H1 (cell line): ENCODE measurements around the gene ATP23. TPM values are rescaled to one million over a fixed set of nuclear protein-coding genes. Genes with fewer than 3 reads are reported as not detected.

ENCODE experiments used
- RFX5 ChIP-seq: IDR thresholded peaks from 2 replicates; pipeline ENCODE4 v1.6.1; 2011; ENCODE audit warnings: low read depth, low read length, improper control_type of control experiment, borderline replicate concordance
- polyA plus RNA-seq, 7 experiments: library from polyadenylated mRNA; depleted of rRNA in 3 of 7; stranded (reverse) in 5 of 7; unstranded in 2 of 7; fragments of >200 nt in 5 of 7; fragments of 200-250 nt in 2 of 7; gene quantifications; 1 replicate in 5 of 7; 2 replicates in 1 of 7; 4 replicates in 1 of 7; pipeline versions ENCODE4 v1.2.1 to v1.2.3, GENCODE V29; 2011 to 2013; ENCODE audit warnings: missing spikeins in 2 of 7, mixed read lengths in 2 of 7
- total RNA-seq: library from RNA; stranded (reverse); fragmentation: NEBNext Ultra II Directional; extraction: Animal tissue kit (Norgen Biotek cat#: 25700); gene quantifications from 2 replicates; pipeline ENCODE4 v1.2.1, GENCODE V29; 2021

Gene ATP23
- total and polyA plus RNA-seq, 2 of the 8 experiments (the other 6 are each of a cell fraction or from before 2014, with no cell fraction given): 10.2 to 13.5 TPM

DNA sequence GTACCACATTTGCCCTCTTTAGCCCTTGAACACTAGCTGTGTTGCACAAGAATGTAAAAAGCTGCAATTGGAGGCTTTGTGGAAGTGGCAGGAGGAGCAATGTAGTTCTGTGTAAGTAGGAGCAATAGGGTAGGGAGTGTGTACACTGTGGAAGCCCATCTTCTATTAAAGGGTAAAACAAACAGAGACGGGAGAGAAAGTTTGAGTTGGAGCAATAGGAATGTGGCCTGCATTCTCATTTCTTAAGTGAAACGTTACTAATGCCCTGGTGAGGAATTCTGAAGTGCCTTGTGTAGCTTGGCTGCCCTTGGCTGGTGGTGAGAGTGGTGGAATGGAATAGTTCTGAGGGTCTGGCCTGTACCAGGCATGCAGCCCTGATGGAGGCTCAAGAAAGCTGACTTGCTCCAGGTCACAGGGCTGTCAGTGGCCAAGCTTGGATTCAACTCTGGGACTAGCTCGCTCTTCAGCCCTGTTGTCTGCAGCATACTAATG is 38.8 kb upstream of the ATP23 start (continued):
- no peak for TF ChIP-seq RFX5
